ENCODE data around the gene USP44.

DNA sequence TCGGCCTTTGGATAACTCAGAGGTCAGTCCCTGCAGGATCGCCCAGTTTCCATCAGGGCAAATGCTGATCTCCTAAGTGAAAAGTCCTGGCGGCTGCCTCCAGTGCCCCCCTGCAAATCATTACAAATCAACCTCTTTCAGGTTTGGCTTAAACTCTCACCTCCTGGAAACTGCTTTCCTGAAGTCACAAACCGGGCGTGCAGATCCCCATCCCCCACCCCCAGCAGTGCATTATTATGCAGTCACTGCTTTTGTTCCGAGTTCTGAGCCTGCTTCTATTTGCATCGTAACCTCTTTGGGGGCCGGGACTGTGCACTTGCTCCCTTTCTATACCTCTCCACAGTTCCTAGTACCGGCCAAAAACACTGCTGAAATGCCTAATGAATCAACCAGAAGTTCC is at the start of gene USP44:
- TF ChIP-seq, protein P1, sequence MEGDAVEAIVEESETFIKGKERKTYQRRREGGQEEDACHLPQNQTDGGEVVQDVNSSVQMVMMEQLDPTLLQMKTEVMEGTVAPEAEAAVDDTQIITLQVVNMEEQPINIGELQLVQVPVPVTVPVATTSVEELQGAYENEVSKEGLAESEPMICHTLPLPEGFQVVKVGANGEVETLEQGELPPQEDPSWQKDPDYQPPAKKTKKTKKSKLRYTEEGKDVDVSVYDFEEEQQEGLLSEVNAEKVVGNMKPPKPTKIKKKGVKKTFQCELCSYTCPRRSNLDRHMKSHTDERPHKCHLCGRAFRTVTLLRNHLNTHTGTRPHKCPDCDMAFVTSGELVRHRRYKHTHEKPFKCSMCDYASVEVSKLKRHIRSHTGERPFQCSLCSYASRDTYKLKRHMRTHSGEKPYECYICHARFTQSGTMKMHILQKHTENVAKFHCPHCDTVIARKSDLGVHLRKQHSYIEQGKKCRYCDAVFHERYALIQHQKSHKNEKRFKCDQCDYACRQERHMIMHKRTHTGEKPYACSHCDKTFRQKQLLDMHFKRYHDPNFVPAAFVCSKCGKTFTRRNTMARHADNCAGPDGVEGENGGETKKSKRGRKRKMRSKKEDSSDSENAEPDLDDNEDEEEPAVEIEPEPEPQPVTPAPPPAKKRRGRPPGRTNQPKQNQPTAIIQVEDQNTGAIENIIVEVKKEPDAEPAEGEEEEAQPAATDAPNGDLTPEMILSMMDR (IDR thresholded peaks at IDR 0.05 in 2 of 3, conservative IDR thresholded peaks at IDR 0.05 in 1 of 3; ENCODE audit: borderline replicate concordance in 1 of 3, insufficient read depth in 1 of 3, low read depth in 2 of 3, low read length in 2 of 3) = no peak
- no peak for TF ChIP-seq ELF1 (IDR thresholded peaks at IDR 0.05; ENCODE audit: borderline replicate concordance, low read depth)
